GM18499 (cell line): ENCODE data around the gene DNAH8.
"Not testable (repeated sequence)": the region's sequence is repeated elsewhere in the genome, so short reads cannot be mapped to it uniquely, and the experiment has no call there.

ENCODE experiments used
- ATAC-seq: cut with Tn5 transposase; IDR thresholded peaks from one replicate; pipeline ENCODE4 v1.9.1; 2021; ENCODE audit warnings: moderate number of reproducible peaks; ENCODE audit not compliant: insufficient read depth, unreplicated experiment

DNAH8 gene

DNA sequence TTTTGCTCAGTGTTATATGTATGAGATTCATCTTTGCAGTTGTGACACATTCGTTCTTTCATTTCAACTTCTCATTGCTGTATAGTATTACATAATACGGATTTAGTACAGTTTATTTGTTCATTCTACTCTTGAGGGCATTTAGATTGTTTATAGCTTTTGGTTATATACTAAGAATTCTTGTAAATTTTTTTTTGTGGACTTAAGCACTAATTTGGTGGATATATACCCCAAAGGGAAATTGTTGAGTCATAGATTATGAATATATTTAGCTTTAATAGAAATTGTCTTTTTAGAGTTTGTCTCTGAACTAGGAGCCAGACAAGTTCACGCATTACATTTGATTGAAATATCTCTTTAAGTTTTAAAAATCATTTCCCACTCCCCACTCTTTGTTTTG, 79.6 kb downstream of the DNAH8 start:
- ATAC-seq = no peak

DNA sequence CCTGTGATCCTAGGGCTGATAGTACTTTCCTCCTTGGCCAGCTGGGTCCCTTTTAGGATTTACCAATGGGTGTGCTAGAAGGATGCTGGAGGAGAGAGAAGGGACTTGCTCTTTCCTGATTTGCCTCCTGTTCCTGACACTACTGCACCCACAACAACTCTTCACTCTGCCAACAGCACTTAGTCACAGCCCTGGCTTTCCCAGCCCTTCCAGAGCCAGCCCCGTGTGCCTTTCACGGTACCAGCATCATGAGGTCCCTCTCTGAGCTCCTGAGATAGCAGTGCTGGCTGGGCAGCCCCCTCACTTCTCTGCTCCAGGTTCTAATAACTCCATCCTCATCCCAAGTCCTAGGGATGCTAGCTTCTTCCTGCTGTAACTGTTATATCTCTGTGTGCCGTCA, 80.9 kb downstream of the DNAH8 start:
- ATAC-seq = no peak

DNA sequence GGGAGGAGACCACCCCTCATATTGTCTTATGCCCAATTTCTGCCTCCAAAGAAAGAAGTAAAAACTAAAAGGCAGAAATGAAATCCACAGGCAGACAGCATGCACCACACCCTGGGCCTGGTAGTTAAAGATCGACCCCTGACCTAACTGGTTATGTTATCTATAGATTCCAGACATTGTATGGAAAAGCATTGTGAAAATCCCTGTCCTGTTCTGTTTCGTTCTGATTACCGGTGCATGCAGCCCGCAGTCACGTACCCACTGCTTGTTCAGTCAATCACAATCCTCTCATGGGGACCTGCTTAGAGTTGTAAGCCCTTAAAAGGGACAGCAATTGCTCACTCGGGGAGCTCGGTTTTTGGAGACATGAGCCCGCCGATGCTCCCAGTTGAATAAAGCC, 81.3 kb downstream of the DNAH8 start:
- ATAC-seq = not testable (repeated sequence)

DNA sequence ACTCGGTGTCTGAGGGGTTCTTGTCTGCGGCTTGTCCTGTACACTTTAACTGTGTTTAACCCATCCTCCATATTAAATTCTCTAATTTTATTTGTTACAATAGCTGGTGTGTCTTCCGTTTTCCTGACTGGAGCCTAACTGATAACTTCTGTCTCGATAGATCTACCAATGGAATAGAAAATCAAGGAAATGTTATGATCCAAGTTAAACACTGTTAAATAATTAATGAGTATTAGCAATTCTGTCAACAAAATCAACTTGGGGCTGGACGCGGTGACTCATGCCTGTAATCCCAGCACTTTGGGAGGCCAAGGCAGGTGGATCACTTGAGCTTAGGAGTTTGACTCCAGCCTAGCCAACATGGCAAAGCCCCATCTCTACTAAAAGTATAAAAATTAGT, 81.7 kb downstream of the DNAH8 start:
- ATAC-seq = no peak

GRCh38 chr6:38797391-38797790, 82.3 kb downstream of the DNAH8 start:
- no peak for ATAC-seq

DNA sequence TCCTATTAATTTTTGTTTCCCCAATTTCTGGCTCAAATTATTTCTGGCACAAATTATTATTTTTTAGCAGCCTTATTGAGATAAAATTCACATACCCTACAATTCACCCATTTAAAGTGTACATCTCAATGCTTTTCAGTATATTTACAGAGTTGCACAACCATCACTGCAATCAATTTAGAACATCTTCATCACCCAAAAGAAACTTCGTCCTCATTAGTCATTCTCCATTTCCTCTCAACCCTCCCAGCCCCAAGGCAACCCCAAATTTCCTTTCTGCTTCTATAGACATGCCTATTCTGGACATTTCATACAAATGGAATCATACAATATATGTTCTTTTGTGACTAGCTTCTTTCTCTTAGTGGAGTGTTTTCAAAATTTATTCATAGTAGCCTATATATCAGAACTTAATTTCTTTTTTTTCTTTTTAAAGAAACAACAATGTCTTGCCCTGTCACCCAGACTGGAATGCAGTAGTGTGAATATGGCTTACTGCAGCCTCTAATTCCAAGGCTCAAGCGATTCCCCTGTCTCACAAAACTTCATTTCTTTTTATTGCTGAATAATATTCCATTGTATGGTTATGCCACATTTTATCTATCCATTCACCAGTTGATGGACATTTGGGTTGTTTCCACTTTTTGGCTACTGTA, 84.5 kb downstream of the DNAH8 start:
- ATAC-seq = no peak

GRCh38 chr6:38801305-38801704, 86.2 kb downstream of the DNAH8 start:
- no peak for ATAC-seq

DNA sequence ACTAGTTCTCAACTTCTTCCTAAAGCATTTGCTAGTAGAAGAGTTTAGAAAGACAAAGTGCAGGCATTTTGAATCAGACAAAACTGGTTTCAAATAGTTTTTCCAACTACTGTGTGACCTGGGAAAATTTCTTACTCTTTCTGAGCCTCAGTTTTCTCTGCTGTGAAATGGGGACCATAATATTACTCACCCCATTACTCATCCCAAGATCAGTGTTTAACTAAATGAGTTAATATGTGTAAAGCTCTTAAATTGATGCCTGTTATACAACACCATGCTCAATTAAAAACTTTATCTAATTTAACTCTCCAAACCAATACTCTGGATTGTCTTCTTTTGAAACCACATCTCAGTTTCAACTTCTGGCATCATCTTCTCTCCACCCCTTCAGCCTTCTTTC, 87.4 kb downstream of the DNAH8 start:
- no peak for ATAC-seq

GRCh38 chr6:38803129-38803528, 88.0 kb downstream of the DNAH8 start:
- ATAC-seq = no peak

DNA sequence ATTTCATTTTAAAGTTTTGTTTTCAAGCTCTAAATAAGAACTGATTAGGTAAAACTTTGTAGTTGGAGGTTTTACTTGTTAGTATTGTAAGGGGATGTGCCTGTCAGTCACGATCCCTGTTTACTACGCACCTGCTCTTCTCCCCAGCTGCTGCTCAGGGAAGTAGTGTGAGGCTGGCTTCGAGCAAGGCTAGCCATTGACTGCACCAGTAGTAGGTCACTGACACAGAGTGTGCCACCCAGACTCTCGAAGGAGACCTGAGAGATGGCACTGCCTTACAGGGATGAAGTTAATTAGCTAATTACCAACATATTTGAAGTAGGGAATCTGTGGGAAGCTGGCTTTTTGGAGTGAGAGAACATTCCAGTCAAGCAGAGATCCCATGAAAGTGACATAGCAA, 89.2 kb downstream of the DNAH8 start:
- ATAC-seq = no peak

GRCh38 chr6:38805127-38805655, 90.1 kb downstream of the DNAH8 start:
- no peak for ATAC-seq

DNA sequence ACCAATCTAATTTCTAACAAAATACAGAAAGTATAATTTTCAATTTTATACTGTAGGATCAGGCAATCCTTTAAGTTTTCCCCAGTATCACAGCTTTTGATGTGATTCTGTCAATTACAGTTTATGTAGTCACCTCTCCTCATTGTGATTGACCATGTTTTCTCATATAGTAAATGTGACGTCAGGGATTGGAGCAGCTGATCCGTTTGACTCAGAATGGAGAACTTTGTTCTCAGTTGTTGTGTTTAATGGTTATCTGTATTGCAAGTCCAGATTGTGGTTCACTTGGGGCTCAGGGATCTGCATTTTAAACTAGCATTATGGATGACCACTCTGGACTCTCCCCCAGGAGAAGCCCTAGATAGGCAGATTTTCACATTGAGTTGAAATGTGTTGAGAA, 90.6 kb downstream of the DNAH8 start:
- ATAC-seq = no peak

DNA sequence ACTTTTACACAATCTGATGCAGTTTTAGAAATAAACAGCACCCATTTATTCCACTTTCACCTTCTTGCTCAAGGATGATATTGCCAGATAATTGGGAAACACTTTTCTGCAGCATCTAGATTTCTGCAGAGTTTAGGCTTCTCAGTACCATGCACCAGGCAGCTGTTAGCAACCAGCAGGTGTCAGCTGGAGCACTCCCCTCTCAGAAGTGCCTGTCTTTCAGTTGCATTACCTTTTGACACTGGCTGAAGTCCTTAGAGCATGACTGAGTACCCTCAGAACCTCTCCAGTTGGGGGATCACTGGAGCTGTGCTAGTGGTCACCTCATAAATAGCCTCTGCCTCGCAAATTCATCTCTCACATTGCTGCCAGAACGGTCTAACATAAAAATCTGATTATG, 91.2 kb downstream of the DNAH8 start:
- ATAC-seq = no peak

DNA sequence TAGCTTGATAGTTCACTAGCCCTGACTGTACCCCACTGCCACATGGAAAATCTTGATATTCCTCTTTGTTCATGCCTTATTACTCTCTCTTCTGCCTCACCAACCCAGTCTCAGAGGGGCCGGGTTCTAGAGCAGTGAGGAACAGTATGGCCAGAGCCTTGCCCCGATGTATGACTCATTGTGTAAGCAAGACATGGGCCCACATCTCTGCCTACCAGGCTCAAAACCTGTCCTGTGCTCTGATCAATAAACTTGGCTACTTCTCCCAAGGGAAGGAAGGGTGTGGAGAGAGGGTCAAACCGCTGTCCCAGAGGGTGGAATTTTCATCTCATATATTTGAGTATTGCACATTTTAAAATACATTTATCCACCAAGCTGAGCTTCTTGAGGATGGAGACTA, 91.7 kb downstream of the DNAH8 start:
- ATAC-seq = no peak

DNA sequence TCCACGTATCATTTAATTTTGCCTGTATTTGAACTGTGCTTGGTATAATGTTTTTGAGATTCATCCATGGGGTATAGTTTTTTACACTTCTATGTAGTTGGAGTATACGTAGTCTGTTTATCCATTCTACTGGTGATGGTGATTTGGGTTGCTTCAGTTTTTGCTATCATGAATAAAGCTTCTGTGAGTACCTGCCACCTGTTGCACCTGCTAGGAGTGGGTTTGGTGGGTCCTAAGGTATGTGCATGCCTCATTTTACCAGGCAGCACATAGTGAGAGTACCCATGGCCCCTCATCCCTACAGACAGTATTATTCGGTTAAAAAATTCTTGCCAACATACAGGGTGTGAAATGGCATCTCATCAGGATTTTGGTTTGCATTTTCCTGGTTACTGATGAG, 92.9 kb downstream of the DNAH8 start:
- ATAC-seq = no peak

DNA sequence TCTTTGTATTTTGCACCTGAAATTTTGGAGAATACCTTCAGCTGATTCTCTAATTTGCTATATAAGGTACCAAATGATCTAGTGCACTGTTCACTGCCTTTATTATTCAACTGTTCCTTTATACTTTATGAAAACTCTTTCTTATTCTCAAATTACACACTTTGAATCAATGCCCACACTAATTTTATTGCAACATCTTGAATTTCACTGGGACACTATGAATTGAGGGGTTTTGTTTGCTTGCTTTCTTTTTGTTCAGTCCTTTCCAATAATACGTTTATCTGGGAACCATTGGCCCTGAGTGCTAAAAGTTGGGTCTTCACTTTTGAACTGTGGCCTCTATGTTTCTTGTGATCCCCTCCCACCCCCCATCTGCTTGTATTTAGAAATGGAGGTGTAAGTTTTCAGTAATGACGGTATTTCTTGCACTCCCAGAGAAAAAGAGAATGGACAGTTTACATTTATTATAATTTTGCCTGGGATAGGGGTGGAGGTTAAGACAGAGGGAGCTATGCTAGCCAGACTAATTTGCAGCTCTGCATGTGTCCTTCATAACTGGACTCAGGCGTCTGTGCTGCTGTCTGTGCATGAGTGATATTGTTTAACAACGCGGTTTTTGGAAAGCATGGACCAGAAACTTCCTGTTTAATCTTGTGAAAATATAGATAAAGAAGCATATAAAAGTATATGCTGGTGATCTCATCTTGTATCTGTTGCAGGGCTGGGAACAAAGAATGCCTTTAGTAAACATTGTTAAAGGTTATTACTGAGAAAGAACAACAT, 98.1 kb downstream of the DNAH8 start:
- no peak for ATAC-seq

- ATAC-seq = no peak
These were observed 99.7 kb downstream of the DNAH8 start for GRCh38 chr6:38814761-38815160.

DNA sequence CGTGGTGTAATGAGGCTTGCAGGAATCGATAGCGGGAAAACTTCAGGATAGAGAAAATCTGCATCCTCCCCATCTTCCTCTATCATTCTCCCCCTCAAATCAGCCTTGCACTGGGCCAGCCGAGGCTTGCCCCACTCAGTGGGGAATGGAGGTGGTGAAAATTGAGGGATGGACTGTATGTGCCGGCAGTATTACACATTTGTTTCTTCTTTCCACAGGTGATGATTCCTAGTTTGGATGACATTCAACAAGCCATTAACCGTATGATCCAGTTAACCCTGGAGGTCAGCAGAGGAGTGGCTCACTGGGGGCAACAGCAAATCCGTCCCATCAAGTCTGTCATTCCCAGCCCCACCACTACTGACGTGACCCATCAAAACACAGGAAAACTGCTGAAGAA, 100.1 kb downstream of the DNAH8 start:
- no peak for ATAC-seq

DNA sequence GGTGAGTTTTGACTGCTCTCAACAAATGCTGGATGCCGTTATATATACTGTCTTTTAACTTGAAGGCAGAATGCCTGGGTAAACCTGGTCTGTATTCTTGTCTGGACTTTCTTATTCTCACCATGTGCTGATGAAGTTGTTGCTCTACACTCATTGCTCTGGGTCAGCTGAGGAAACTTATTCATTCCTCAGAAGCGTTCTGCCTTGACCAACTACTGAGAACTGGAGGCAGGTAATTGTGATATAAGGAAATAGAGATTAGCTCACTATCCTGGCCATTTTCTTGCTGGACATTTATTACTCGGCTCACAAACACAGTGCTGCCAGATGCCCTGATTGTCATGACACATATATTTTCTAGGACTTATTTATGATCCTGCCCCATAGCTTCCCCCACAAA, 103.6 kb downstream of the DNAH8 start:
- ATAC-seq = no peak

DNA sequence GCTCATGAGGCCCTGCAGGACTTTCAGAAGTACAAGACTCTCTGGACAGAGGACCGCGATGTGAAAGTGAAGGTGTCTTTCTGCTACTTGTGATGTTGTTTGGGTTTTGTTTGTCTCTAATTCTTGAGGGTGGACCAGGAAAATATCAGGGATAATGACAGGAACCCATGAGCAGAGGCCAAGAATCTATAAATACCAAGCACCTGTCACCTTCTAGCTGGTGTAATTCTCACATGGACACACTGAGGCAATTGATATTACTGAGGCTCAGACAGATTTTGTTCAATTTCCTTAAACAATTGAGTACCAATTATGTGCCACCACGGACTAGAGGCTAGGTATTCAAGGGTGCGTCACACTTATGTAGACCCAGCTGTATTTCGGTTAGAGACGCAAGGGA, 107.9 kb downstream of the DNAH8 start:
- no peak for ATAC-seq

- no peak for ATAC-seq
These were observed 109.3 kb downstream of the DNAH8 start for GRCh38 chr6:38824243-38824894.
